GM18508 (cell line): ENCODE data around the gene CSAG2.

Source experiments
- ATAC-seq: cut with Tn5 transposase; IDR thresholded peaks from one replicate; pipeline ENCODE4 v1.9.1; 2021; ENCODE audit warnings: moderate number of reproducible peaks; ENCODE audit not compliant: insufficient read depth, unreplicated experiment

Gene CSAG2

GRCh38 chrX:152674135-152674534, 34.9 kb downstream of the CSAG2 start:
- no peak for ATAC-seq

GRCh38 chrX:152663086-152663485, 46.0 kb downstream of the CSAG2 start:
- no peak for ATAC-seq

- ATAC-seq, result no peak
These were observed 50.8 kb downstream of the CSAG2 start for GRCh38 chrX:152658302-152658701.
